Caco-2 (cell line): ENCODE results near the gene PRSS58. TPM values are rescaled to one million over a fixed set of nuclear protein-coding genes. Genes with fewer than 3 reads are reported as not detected.

Source experiments
- BruUV-seq: library from RNA; stranded (reverse); fragments of 400-500 nt; replicated peaks from 2 replicates; lab custom pipeline; 2021; lab: Mats Ljungman, UMichigan
- CTCF ChIA-PET: fragments of 300-600 bp; sonication (Branson Sonifier 250); formaldehyde crosslinking; loops from one replicate; lab custom pipeline; 2022; ENCODE audit warnings: antibody characterized with exemption; lab: Charles Lee
- POLR2A ChIA-PET: fragments of 300-600 bp; sonication (Branson Sonifier 250); formaldehyde crosslinking; loops from one replicate; lab custom pipeline; 2022; ENCODE audit warnings: antibody characterized with exemption; lab: Charles Lee
- DNase-seq, 2 experiments: peaks; one replicate each; pipeline versions ENCODE4 v3.0.0 to v3.0.0-alpha.2; 2020 to 2022
- H3K27me3 ChIP-seq: replicated peaks from 2 replicates; pipeline ENCODE4 v1.6.0; 2011; ENCODE audit warnings: low read length; ENCODE audit not compliant: control insufficient read depth, insufficient read depth
- H3K36me3 ChIP-seq: 2 replicates; pipeline ENCODE4 v1.5.1; 2011; ENCODE audit warnings: low read length; ENCODE audit not compliant: control insufficient read depth, insufficient read depth
- H3K4me1 ChIP-seq: fragments of 250-450 bp; sonication (Bioruptor Pico); 2 replicates; pipeline ENCODE4 v1.5.1; 2020; ENCODE audit warnings: mild to moderate bottlenecking
- H3K4me3 ChIP-seq: 2 replicates; pipeline ENCODE4 v1.5.1; 2011; ENCODE audit warnings: low read depth, mild to moderate bottlenecking, control low read depth, low read length
- H3K9me3 ChIP-seq: fragments of 250-450 bp; sonication (Bioruptor Pico); 2 replicates; pipeline ENCODE4 v1.5.1; 2020; ENCODE audit warnings: mild to moderate bottlenecking, moderate library complexity
- H3K27ac Mint-ChIP-seq: one replicate; pipeline ENCODE4 v1.8.0; 2022; ENCODE audit warnings: mixed read lengths; ENCODE audit not compliant: unreplicated experiment
- H3K27me3 Mint-ChIP-seq: one replicate; pipeline ENCODE4 v1.8.0; 2022; ENCODE audit warnings: mixed read lengths; ENCODE audit not compliant: insufficient read depth, unreplicated experiment
- H3K36me3 Mint-ChIP-seq: one replicate; pipeline ENCODE4 v1.8.0; 2022; ENCODE audit warnings: mild to moderate bottlenecking, mixed read lengths; ENCODE audit not compliant: insufficient read depth, unreplicated experiment
- H3K4me1 Mint-ChIP-seq: one replicate; pipeline ENCODE4 v1.8.0; 2022; ENCODE audit warnings: low read depth, mixed read lengths; ENCODE audit not compliant: unreplicated experiment
- H3K4me3 Mint-ChIP-seq: one replicate; pipeline ENCODE4 v1.8.0; 2022; ENCODE audit warnings: mild to moderate bottlenecking, moderate library complexity, mixed read lengths; ENCODE audit not compliant: unreplicated experiment
- H3K9me3 Mint-ChIP-seq: one replicate; pipeline ENCODE4 v1.8.0; 2022; ENCODE audit warnings: mixed read lengths; ENCODE audit not compliant: unreplicated experiment
- CTCF ChIP-seq, 2 experiments: fragments of 200-600 bp in 1 of 2; IDR thresholded peaks; 1 replicate in 1 of 2; 2 replicates in 1 of 2; pipeline versions ENCODE4 v1.5.1 to v1.8.0; 2011 to 2022; ENCODE audit warnings: antibody characterized with exemption in 1 of 2, control low read depth in 1 of 2, inconsistent platforms in 1 of 2, low read depth in 1 of 2, low read length in 1 of 2, mild to moderate bottlenecking in 1 of 2, moderate library complexity in 1 of 2; ENCODE audit not compliant: insufficient read depth in 1 of 2, severe bottlenecking in 1 of 2, unreplicated experiment in 1 of 2
- intact Hi-C: fragments of 100-400 bp; cut with micrococcal nuclease; formaldehyde crosslinking; loops from one replicate; pipeline ENCODE4 v1.10.0; 2022; ENCODE audit not compliant: unreplicated experiment
- total RNA-seq: library from RNA; stranded (reverse); gene quantifications from 2 replicates; pipeline ENCODE4 v1.2.3, GENCODE V29; 2022

Gene PRSS58
- total RNA-seq, 1 experiment from 2014 or later: not detected

- CTCF ChIA-PET: no interaction called here
These were observed 17.3 kb downstream of the PRSS58 start for GRCh38 chr7:142240546-142240945.

GRCh38 chr7:142231716-142232115 lies 26.1 kb downstream of the PRSS58 start:
- H3K36me3 ChIP-seq: no peaks in the 10 kb centered on the region
- peaks cover 11% of the 10 kb centered on the region for H3K27me3 Mint-ChIP-seq

More at GRCh38 chr7:142240546-142240945, 17.3 kb downstream of the PRSS58 start:
- Histone ChIP-seq H3K4me3 (no peak overlapping the region), H3K9me3 (no peaks in the 10 kb centered on the region), H3K27me3 (peaks cover 2% of the 10 kb centered on the region), H3K36me3 (no peaks in the 10 kb centered on the region), H3K4me1 (no peaks in the 10 kb centered on the region)
- no peak for TF ChIP-seq CTCF (IDR thresholded peaks at IDR 0.05; ENCODE audit: insufficient read depth in 1 of 2, low read depth in 1 of 2, low read length in 1 of 2, severe bottlenecking in 1 of 2, unreplicated experiment in 1 of 2)
- POLR2A ChIA-PET: no interaction called here
- Mint-ChIP-seq H3K4me3 (no peak overlapping the region), H3K27me3 (peaks cover 42% of the 10 kb centered on the region), H3K9me3 (no peaks in the 10 kb centered on the region), H3K36me3 (no peaks in the 10 kb centered on the region), H3K27ac (no peak overlapping the region), H3K4me1 (no peaks in the 10 kb centered on the region)
- no TSS peak for BruUV-seq
- intact Hi-C loops: no loop called here
- DNase-seq: no peak

GRCh38 chr7:142228537-142229104 lies 29.2 kb downstream of the PRSS58 start:
- Histone ChIP-seq H3K36me3 (no peaks in the 10 kb centered on the region), H3K4me1 (no peaks in the 10 kb centered on the region), H3K9me3 (no peaks in the 10 kb centered on the region), H3K4me3 (no peak overlapping the region), H3K27me3 (no peaks in the 10 kb centered on the region)
- Mint-ChIP-seq H3K4me1 (no peaks in the 10 kb centered on the region), H3K27ac (no peak overlapping the region), H3K36me3 (no peaks in the 10 kb centered on the region), H3K4me3 (no peak overlapping the region), H3K27me3 (peaks cover 6% of the 10 kb centered on the region), H3K9me3 (no peaks in the 10 kb centered on the region)
- intact Hi-C loops: no loop called here
- POLR2A ChIA-PET: no interaction called here
- no TSS peak for BruUV-seq
- TF ChIP-seq CTCF (IDR thresholded peaks at IDR 0.05; ENCODE audit: insufficient read depth in 1 of 2, low read depth in 1 of 2, low read length in 1 of 2, severe bottlenecking in 1 of 2, unreplicated experiment in 1 of 2): no peak
- CTCF ChIA-PET: no interaction called here
- no peak for DNase-seq

More at GRCh38 chr7:142231716-142232115, 26.1 kb downstream of the PRSS58 start:
- no peak overlapping the region for H3K27ac Mint-ChIP-seq
- H3K4me3 Mint-ChIP-seq: no peak overlapping the region
- DNase-seq: peak; percentile 52 to 57
- CTCF ChIA-PET: interaction anchor here (0.7 kb wide), 1 partner anchor 572 kb away, joined by 6 read pairs; no protein-coding TSS in a partner anchor
- TF ChIP-seq CTCF (IDR thresholded peaks at IDR 0.05; ENCODE audit: insufficient read depth in 1 of 2, low read depth in 1 of 2, low read length in 1 of 2, severe bottlenecking in 1 of 2, unreplicated experiment in 1 of 2): peak; percentile 24 to 62
- H3K4me1 Mint-ChIP-seq: no peaks in the 10 kb centered on the region
- H3K4me1 ChIP-seq: no peaks in the 10 kb centered on the region
- H3K36me3 Mint-ChIP-seq: no peaks in the 10 kb centered on the region
- POLR2A ChIA-PET: no interaction called here
- H3K27me3 ChIP-seq: no peaks in the 10 kb centered on the region; the same call in 1 of the 2 replicates
- intact Hi-C loops: no loop called here
- H3K9me3 ChIP-seq: no peaks in the 10 kb centered on the region
- no peaks in the 10 kb centered on the region for H3K9me3 Mint-ChIP-seq
- BruUV-seq: no TSS peak
- H3K4me3 ChIP-seq: no peak overlapping the region

Other genes with a start within 250 kb of the PRSS58 start
- 0.70 and 0.93 TPM in 2 replicates for gene MGAM2, start 146.3 kb downstream of the PRSS58 start, total RNA-seq